ENCODE measurements around the gene FAM229B. TPM values are rescaled to one million over a fixed set of nuclear protein-coding genes. Genes with fewer than 3 reads are reported as not detected.
A peak's percentile ranks its signal among the peaks of the same experiment; 100 is the strongest.

The FAM229B gene
- total and polyA plus RNA-seq, 9 of the 15 experiments (the other 6 are each of a cell fraction or from before 2014, with no cell fraction given), result 3.3 to 17.4 (median 5.8) TPM

DNA sequence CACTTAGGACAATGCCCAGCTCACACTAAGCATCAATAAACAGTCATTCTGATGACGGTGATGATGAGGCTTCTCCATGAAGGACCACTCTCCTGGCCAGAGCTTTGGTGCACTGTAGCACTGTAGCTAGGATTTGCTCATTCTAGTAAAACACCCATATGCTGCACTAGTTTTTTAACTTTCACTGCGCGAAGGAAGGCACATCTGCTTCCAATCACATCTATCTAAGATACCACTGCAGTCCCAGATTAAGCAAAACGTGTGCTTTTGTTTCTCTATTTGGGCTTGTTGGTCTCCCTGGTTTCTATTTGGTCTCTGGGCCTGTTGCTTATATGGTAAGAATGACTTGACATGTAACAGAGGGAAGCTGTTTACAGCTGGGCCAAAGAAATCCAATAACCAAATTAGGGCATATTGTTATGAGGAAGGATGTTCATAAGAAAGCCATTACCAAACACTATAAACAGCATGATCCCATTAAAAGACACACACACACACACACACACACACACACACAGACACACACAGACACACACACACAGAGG is 62.4 kb downstream of the FAM229B start:
- Histone ChIP-seq H3K4me2 (ENCODE audit: insufficient read depth, low read length) (no peak overlapping the region), H4K20me1 (replicated peaks; ENCODE audit: control insufficient read depth, insufficient read depth, low read length) (no peaks in the 10 kb centered on the region), H3K4me1 (replicated peaks in 1 of 2; ENCODE audit: control insufficient read depth in 2 of 2, insufficient read depth in 2 of 2, low read length in 2 of 2) (no peaks in the 10 kb centered on the region), H3K27me3 (ENCODE audit: control insufficient read depth in 2 of 2, insufficient read depth in 2 of 2, low read length in 2 of 2) (peaks cover 0 to 6% of the 10 kb centered on the region in 2 experiments; a peak in 3 of 5 replicates), H3K36me3 (ENCODE audit: control insufficient read depth, insufficient read depth, low read length) (no peaks in the 10 kb centered on the region), H3K4me3 (no peak overlapping the region), H3K9me3 (replicated peaks; ENCODE audit: control insufficient read depth, insufficient read depth, low read depth, low read length) (no peaks in the 10 kb centered on the region), H3K9ac (ENCODE audit: insufficient read depth in 1 of 2, low read depth in 2 of 2, low read length in 2 of 2) (no peak overlapping the region), H2AFZ (ENCODE audit: low read depth, low read length) (no peak overlapping the region), H3K9me1 (ENCODE audit: control insufficient read depth, insufficient read depth, low read length) (no peaks in the 10 kb centered on the region), H3K79me2 (ENCODE audit: control insufficient read depth, insufficient read depth, low read length) (no peaks in the 10 kb centered on the region), H3K27ac (ENCODE audit: extremely low read depth, low read depth, low read length) (no peak overlapping the region)
- TF ChIP-seq MAFG (tag; conservative IDR thresholded peaks at IDR 0.05) (0 out of 2 replicates have a peak, but pooled peaks have one; percentile 4), NCOR1 (IDR thresholded peaks at IDR 0.05) (no peak)
- 8% methylated on average over 4 of the region's 4 CpGs for WGBS (ENCODE audit: insufficient coverage, low coverage, missing lambda C conversion rate)
- intact Hi-C loops (cut with micrococcal nuclease), result loop anchor here (5.0 kb wide), 1 partner anchor 62 kb away; the partner anchor contains the start of genes FAM229B and TUBE1
- no peak for DNase-seq (ENCODE audit: extremely low read depth in 1 of 4, low spot score in 3 of 4)
- no TSS peak for BruUV-seq (replicated peaks)
- in situ Hi-C loops (cut with MboI), result loop anchor here (10.0 kb wide), 1 partner anchor 445 kb away; no protein-coding TSS in a partner anchor
- FAIRE-seq, result no peak
- ChIA-PET CTCF (ENCODE audit: low intra/inter-chr PET ratio) (no interaction called here), POLR2A (no interaction called here)
- no peak for ATAC-seq

DNA sequence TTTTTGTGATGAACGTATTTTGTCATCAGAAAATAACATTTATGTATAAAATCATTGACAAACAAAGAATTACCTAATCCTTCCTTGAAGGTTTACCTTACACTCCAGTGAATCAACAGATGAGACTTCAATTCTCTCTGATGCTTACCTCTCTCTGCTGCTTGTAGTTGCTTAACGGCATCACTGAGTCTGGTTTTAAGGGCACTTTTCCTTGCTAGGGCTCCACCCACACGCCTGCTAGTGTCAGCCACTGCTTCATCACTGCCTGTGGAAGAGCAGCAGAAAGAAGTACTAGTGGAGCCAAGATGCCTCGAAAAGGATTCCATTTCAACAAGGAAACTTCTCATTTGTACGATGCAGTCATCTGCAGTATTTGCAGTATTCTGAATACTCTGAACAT is 63.0 kb downstream of the FAM229B start:
- TF ChIP-seq ZNF311 (CRISPR knock-in tag; IDR thresholded peaks at IDR 0.05) (no peak), DIDO1 (tag; IDR thresholded peaks at IDR 0.05; ENCODE audit: low read depth) (no peak)
- no peaks in the 10 kb centered on the region for H4K20me1 ChIP-seq (replicated peaks; ENCODE audit: control insufficient read depth, insufficient read depth, low read length)
- no peaks in the 10 kb centered on the region for H3K9me3 ChIP-seq (replicated peaks; ENCODE audit: control insufficient read depth, insufficient read depth, low read depth, low read length)
- H3K4me1 ChIP-seq (replicated peaks in 1 of 2; ENCODE audit: control insufficient read depth in 2 of 2, insufficient read depth in 2 of 2, low read length in 2 of 2), result no peaks in the 10 kb centered on the region
- no peak overlapping the region for H3K27ac ChIP-seq (ENCODE audit: extremely low read depth, low read depth, low read length)
- DNase-seq (ENCODE audit: extremely low read depth in 1 of 4, low spot score in 3 of 4), result peak in 1 of 4 experiments; percentile 27
- H3K4me3 ChIP-seq, result no peak overlapping the region
- FAIRE-seq, result no peak
- H2AFZ ChIP-seq (ENCODE audit: low read depth, low read length), result no peak overlapping the region
- in situ Hi-C loops (cut with MboI) (no loop called here), intact Hi-C loops (cut with micrococcal nuclease) (no loop called here)
- peak; percentile 63; the same call in 2 of the 3 replicates for ATAC-seq
- no peaks in the 10 kb centered on the region for H3K36me3 ChIP-seq (ENCODE audit: control insufficient read depth, insufficient read depth, low read length)
- no TSS peak for BruUV-seq (replicated peaks)
- 4% methylated on average over 5 of the region's 5 CpGs for WGBS (ENCODE audit: insufficient coverage, low coverage, missing lambda C conversion rate)
- no peak overlapping the region for H3K9ac ChIP-seq (ENCODE audit: insufficient read depth in 1 of 2, low read depth in 2 of 2, low read length in 2 of 2)
- POLR2A ChIA-PET, result no interaction called here
- H3K4me2 ChIP-seq (ENCODE audit: insufficient read depth, low read length), result no peak overlapping the region
- CTCF ChIA-PET (ENCODE audit: low intra/inter-chr PET ratio), result no interaction called here
- H3K9me1 ChIP-seq (ENCODE audit: control insufficient read depth, insufficient read depth, low read length), result no peaks in the 10 kb centered on the region
- no peaks in the 10 kb centered on the region for H3K79me2 ChIP-seq (ENCODE audit: control insufficient read depth, insufficient read depth, low read length)
- H3K27me3 ChIP-seq (ENCODE audit: control insufficient read depth in 2 of 2, insufficient read depth in 2 of 2, low read length in 2 of 2), result peaks cover 0 to 2% of the 10 kb centered on the region in 2 experiments; a peak in 3 of 5 replicates

Other genes starting within 250 kb of the FAM229B start
- gene FYN, start 214.1 kb upstream of the FAM229B start, total RNA-seq (2014; rRNA removed), result 14.6 and 17.5 TPM in 2 replicates
- gene FYN, start 214.1 kb upstream of the FAM229B start, total RNA-seq (2014; rRNA removed; fragmentation: Illumina TruSeq; extraction: Trizol), result 10.1 and 10.3 TPM in 2 replicates
- 6.8 and 6.9 TPM in 2 replicates for gene FYN, start 214.1 kb upstream of the FAM229B start, total RNA-seq (2015; rRNA removed; fragmentation: Illumina TruSeq; extraction: Trizol)
- gene FYN, start 214.1 kb upstream of the FAM229B start, total RNA-seq (2021), result 15.7 and 19.0 TPM in 2 replicates
- 5.0 and 11.4 TPM in 2 replicates for gene FYN, start 214.1 kb upstream of the FAM229B start, polyA plus RNA-seq (2011; rRNA removed)
- 16.3 and 22.1 TPM in 2 replicates for gene FYN, start 214.1 kb upstream of the FAM229B start, polyA plus RNA-seq (2014; fragmentation: Illumina TruSeq; extraction: Trizol)
- gene FYN, start 214.1 kb upstream of the FAM229B start, polyA plus RNA-seq (2014; fragmentation: Nextera tagmentation; extraction: Ambion mirVana), result 1 to 10 TPM; 2.9 to 5.0 TPM
- gene FYN, start 214.1 kb upstream of the FAM229B start, polyA plus RNA-seq (2014; rRNA removed), result 7.1 and 19.3 TPM in 2 replicates
- gene CCN6, start 33.5 kb upstream of the FAM229B start, total RNA-seq (2014; rRNA removed), result not detected in 2 replicates
- gene CCN6, start 33.5 kb upstream of the FAM229B start, total RNA-seq (2014; rRNA removed; fragmentation: Illumina TruSeq; extraction: Trizol), result not detected in 2 replicates
- 0.11 and 0.19 TPM in 2 replicates for gene CCN6, start 33.5 kb upstream of the FAM229B start, total RNA-seq (2015; rRNA removed; fragmentation: Illumina TruSeq; extraction: Trizol)
- 0.47 TPM in 1 of 2 replicates, not detected in the other for gene CCN6, start 33.5 kb upstream of the FAM229B start, total RNA-seq (2021)
- gene CCN6, start 33.5 kb upstream of the FAM229B start, polyA plus RNA-seq (2011; rRNA removed), result 0.16 and 0.21 TPM in 2 replicates
- gene CCN6, start 33.5 kb upstream of the FAM229B start, polyA plus RNA-seq (2014; fragmentation: Illumina TruSeq; extraction: Trizol), result 0.04 and 0.08 TPM in 2 replicates
- gene CCN6, start 33.5 kb upstream of the FAM229B start, polyA plus RNA-seq (2014; fragmentation: Nextera tagmentation; extraction: Ambion mirVana), result under 1 TPM; 0.48 to 0.62 TPM
- 0.11 and 0.13 TPM in 2 replicates for gene CCN6, start 33.5 kb upstream of the FAM229B start, polyA plus RNA-seq (2014; rRNA removed)
- gene TUBE1, start 109 bp upstream of the FAM229B start, total RNA-seq (2014; rRNA removed), result 35.0 TPM in 2 replicates
- 39.1 and 39.6 TPM in 2 replicates for gene TUBE1, start 109 bp upstream of the FAM229B start, total RNA-seq (2014; rRNA removed; fragmentation: Illumina TruSeq; extraction: Trizol)
- gene TUBE1, start 109 bp upstream of the FAM229B start, total RNA-seq (2015; rRNA removed; fragmentation: Illumina TruSeq; extraction: Trizol), result 17.2 and 21.8 TPM in 2 replicates
- 21.7 and 22.2 TPM in 2 replicates for gene TUBE1, start 109 bp upstream of the FAM229B start, total RNA-seq (2021)
- gene TUBE1, start 109 bp upstream of the FAM229B start, polyA plus RNA-seq (2011; rRNA removed), result 58.4 and 67.9 TPM in 2 replicates
- 30.2 and 30.8 TPM in 2 replicates for gene TUBE1, start 109 bp upstream of the FAM229B start, polyA plus RNA-seq (2014; fragmentation: Illumina TruSeq; extraction: Trizol)
- 10 to 100 TPM; 18.9 to 21.6 TPM for gene TUBE1, start 109 bp upstream of the FAM229B start, polyA plus RNA-seq (2014; fragmentation: Nextera tagmentation; extraction: Ambion mirVana)
- 36.9 and 41.2 TPM in 2 replicates for gene TUBE1, start 109 bp upstream of the FAM229B start, polyA plus RNA-seq (2014; rRNA removed)
- 0.08 and 0.09 TPM in 2 replicates for gene LAMA4, start 167.0 kb downstream of the FAM229B start, total RNA-seq (2014; rRNA removed)
- 0.57 and 0.84 TPM in 2 replicates for gene LAMA4, start 167.0 kb downstream of the FAM229B start, total RNA-seq (2014; rRNA removed; fragmentation: Illumina TruSeq; extraction: Trizol)
- gene LAMA4, start 167.0 kb downstream of the FAM229B start, total RNA-seq (2015; rRNA removed; fragmentation: Illumina TruSeq; extraction: Trizol), result 0.51 and 0.60 TPM in 2 replicates
- 0.60 and 1.1 TPM in 2 replicates for gene LAMA4, start 167.0 kb downstream of the FAM229B start, total RNA-seq (2021)
- 0.45 and 2.9 TPM in 2 replicates for gene LAMA4, start 167.0 kb downstream of the FAM229B start, polyA plus RNA-seq (2011; rRNA removed)
- gene LAMA4, start 167.0 kb downstream of the FAM229B start, polyA plus RNA-seq (2014; fragmentation: Illumina TruSeq; extraction: Trizol), result 0.26 and 0.36 TPM in 2 replicates
- under 1 TPM; 0.28 to 0.56 TPM for gene LAMA4, start 167.0 kb downstream of the FAM229B start, polyA plus RNA-seq (2014; fragmentation: Nextera tagmentation; extraction: Ambion mirVana)
- 0.05 and 0.32 TPM in 2 replicates for gene LAMA4, start 167.0 kb downstream of the FAM229B start, polyA plus RNA-seq (2014; rRNA removed)